ENCODE data around the gene SIM1.

The SIM1 gene

DNA sequence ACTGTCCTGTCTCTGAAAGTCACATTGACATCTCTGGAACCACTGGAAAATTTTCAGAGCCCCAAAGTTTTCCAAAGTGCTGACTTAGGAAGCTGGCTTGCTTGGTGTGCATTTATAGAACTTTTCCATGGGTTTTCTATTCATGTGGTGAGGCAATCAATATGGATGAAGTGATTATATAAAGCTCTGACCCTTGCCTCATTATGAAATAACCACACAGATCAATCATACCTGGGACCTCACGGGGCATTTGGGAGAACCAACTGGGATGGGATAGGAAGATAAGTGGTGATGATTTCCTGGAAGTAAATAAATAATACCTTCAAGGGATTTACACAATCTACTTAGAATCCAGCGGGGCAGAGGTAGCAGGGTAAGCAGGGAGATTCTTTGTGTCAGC, 22.9 kb upstream of the SIM1 start:
- H4K20me1 ChIP-seq (ENCODE audit: insufficient read depth, low read length), result no peaks in the 10 kb centered on the region
- H2AFZ ChIP-seq (ENCODE audit: low read depth, low read length), result no peak overlapping the region
- H3K4me2 ChIP-seq (ENCODE audit: low read length), result no peak overlapping the region
- H3K4me3 ChIP-seq (ENCODE audit: low read length), result no peak overlapping the region
- no peaks in the 10 kb centered on the region for H3K36me3 ChIP-seq (replicated peaks; ENCODE audit: low read depth, low read length)
- no peaks in the 10 kb centered on the region for H3K9me3 ChIP-seq (ENCODE audit: insufficient read depth, low read length)
- no peaks in the 10 kb centered on the region for H3K79me2 ChIP-seq (ENCODE audit: low read length)
- H3K27ac ChIP-seq (ENCODE audit: low read length), result no peak overlapping the region
- peaks cover 13% of the 10 kb centered on the region for H3K4me1 ChIP-seq (ENCODE audit: low read length)
- no peaks in the 10 kb centered on the region for H3K27me3 ChIP-seq (ENCODE audit: low read depth, low read length)
- H3K9ac ChIP-seq (ENCODE audit: low read length), result no peak overlapping the region
- TF ChIP-seq EZH2phosphoT487 (IDR thresholded peaks at IDR 0.05; ENCODE audit: low read depth), result no peak
- TF ChIP-seq, protein P1, sequence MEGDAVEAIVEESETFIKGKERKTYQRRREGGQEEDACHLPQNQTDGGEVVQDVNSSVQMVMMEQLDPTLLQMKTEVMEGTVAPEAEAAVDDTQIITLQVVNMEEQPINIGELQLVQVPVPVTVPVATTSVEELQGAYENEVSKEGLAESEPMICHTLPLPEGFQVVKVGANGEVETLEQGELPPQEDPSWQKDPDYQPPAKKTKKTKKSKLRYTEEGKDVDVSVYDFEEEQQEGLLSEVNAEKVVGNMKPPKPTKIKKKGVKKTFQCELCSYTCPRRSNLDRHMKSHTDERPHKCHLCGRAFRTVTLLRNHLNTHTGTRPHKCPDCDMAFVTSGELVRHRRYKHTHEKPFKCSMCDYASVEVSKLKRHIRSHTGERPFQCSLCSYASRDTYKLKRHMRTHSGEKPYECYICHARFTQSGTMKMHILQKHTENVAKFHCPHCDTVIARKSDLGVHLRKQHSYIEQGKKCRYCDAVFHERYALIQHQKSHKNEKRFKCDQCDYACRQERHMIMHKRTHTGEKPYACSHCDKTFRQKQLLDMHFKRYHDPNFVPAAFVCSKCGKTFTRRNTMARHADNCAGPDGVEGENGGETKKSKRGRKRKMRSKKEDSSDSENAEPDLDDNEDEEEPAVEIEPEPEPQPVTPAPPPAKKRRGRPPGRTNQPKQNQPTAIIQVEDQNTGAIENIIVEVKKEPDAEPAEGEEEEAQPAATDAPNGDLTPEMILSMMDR (IDR thresholded peaks at IDR 0.05; ENCODE audit: low read depth, low read length), result no peak

DNA sequence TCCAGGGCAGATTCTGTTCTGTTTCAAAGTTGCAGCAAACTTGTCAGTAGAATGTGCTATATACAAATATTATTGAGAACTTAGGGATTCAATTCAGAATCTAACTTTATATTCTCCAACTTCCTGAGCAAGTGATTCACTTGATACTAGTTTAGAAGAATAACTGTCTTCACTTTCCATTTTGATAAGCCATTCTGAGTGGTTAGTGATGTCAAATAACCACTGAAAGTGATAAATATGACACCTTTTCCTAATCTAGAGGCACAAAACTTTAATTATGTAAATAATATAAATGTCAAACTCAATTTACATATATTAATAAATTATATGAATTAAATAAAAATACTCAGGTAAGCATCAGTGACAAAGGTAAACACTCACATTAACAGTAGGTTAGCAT, 20.5 kb upstream of the SIM1 start:
- Histone ChIP-seq H2AFZ (ENCODE audit: low read depth, low read length) (no peak overlapping the region), H4K20me1 (ENCODE audit: insufficient read depth, low read length) (no peaks in the 10 kb centered on the region), H3K27me3 (ENCODE audit: low read depth, low read length) (no peaks in the 10 kb centered on the region), H3K79me2 (ENCODE audit: low read length) (no peaks in the 10 kb centered on the region), H3K36me3 (replicated peaks; ENCODE audit: low read depth, low read length) (no peaks in the 10 kb centered on the region), H3K27ac (ENCODE audit: low read length) (no peak overlapping the region), H3K4me2 (ENCODE audit: low read length) (no peak overlapping the region), H3K4me3 (ENCODE audit: low read length) (no peak overlapping the region), H3K4me1 (ENCODE audit: low read length) (peaks cover 13% of the 10 kb centered on the region), H3K9ac (ENCODE audit: low read length) (no peak overlapping the region), H3K9me3 (ENCODE audit: insufficient read depth, low read length) (no peaks in the 10 kb centered on the region)
- TF ChIP-seq, protein P1 (IDR thresholded peaks at IDR 0.05; ENCODE audit: low read depth, low read length), result no peak
- no peak for TF ChIP-seq EZH2phosphoT487 (IDR thresholded peaks at IDR 0.05; ENCODE audit: low read depth)

DNA sequence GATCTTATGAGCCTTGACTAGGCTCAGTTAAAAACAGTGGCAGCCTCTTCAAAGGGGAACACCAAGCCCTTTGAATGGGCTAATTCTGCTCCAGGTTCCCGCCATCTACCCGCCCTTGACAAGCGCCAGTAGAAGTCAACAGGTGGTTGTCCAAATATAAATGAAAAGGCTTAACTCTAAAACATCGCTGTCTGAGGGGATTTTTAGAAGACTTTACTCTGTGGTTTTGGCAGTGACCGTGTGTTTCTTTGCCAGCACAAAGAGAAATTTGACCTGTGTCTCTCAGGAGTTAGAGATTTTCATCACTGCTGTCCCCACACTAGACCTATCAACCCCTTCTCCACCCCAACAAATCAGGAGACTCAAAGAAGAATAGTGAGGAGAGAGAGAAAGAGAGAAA, 19.8 kb upstream of the SIM1 start:
- peaks cover 17% of the 10 kb centered on the region for H3K4me1 ChIP-seq (ENCODE audit: low read length)
- H3K27ac ChIP-seq (ENCODE audit: low read length), result no peak overlapping the region
- H4K20me1 ChIP-seq (ENCODE audit: insufficient read depth, low read length), result no peaks in the 10 kb centered on the region
- H3K36me3 ChIP-seq (replicated peaks; ENCODE audit: low read depth, low read length), result no peaks in the 10 kb centered on the region
- no peak overlapping the region for H3K4me2 ChIP-seq (ENCODE audit: low read length)
- H2AFZ ChIP-seq (ENCODE audit: low read depth, low read length), result no peak overlapping the region
- TF ChIP-seq, protein P1 (IDR thresholded peaks at IDR 0.05; ENCODE audit: low read depth, low read length), result no peak
- TF ChIP-seq EZH2phosphoT487 (IDR thresholded peaks at IDR 0.05; ENCODE audit: low read depth), result no peak
- H3K27me3 ChIP-seq (ENCODE audit: low read depth, low read length), result no peaks in the 10 kb centered on the region
- no peaks in the 10 kb centered on the region for H3K9me3 ChIP-seq (ENCODE audit: insufficient read depth, low read length)
- no peaks in the 10 kb centered on the region for H3K79me2 ChIP-seq (ENCODE audit: low read length)
- no peak overlapping the region for H3K4me3 ChIP-seq (ENCODE audit: low read length)
- no peak overlapping the region for H3K9ac ChIP-seq (ENCODE audit: low read length)

DNA sequence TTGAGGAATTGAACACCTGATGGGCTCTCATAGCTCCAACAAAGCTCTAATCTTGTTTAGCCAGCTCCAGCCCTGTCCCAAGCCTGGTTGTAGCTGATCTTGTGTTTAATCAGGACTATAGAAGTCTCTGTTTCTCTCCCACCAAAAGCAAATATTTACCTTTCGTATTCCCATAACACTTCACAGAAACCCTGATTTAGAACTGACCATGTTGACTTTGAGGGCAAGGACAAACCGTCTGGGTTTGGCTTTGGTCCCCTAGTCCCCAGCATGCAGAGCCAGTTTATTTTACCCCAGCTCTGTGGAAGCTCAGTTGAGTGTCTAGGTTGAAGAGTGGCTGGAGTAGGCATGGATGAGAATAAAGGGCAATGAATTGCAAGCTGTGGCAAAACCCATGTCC, 18.0 kb upstream of the SIM1 start:
- no peaks in the 10 kb centered on the region for H3K27me3 ChIP-seq (ENCODE audit: low read depth, low read length)
- H3K9me3 ChIP-seq (ENCODE audit: insufficient read depth, low read length), result no peaks in the 10 kb centered on the region
- H3K9ac ChIP-seq (ENCODE audit: low read length), result no peak overlapping the region
- no peak overlapping the region for H3K4me3 ChIP-seq (ENCODE audit: low read length)
- H3K4me2 ChIP-seq (ENCODE audit: low read length), result no peak overlapping the region
- no peak overlapping the region for H2AFZ ChIP-seq (ENCODE audit: low read depth, low read length)
- no peaks in the 10 kb centered on the region for H3K79me2 ChIP-seq (ENCODE audit: low read length)
- no peak for TF ChIP-seq EZH2phosphoT487 (IDR thresholded peaks at IDR 0.05; ENCODE audit: low read depth)
- TF ChIP-seq, protein P1 (IDR thresholded peaks at IDR 0.05; ENCODE audit: low read depth, low read length), result no peak
- H3K27ac ChIP-seq (ENCODE audit: low read length), result no peak overlapping the region
- no peaks in the 10 kb centered on the region for H4K20me1 ChIP-seq (ENCODE audit: insufficient read depth, low read length)
- no peaks in the 10 kb centered on the region for H3K36me3 ChIP-seq (replicated peaks; ENCODE audit: low read depth, low read length)
- H3K4me1 ChIP-seq (ENCODE audit: low read length), result peaks cover 12% of the 10 kb centered on the region

Data from OCI-LY3 (cell line).